SHP77 (cell line): ENCODE measurements around the gene ONECUT1.

Experiments used
- DNase-seq, 2 experiments: peaks; one replicate each; lab custom pipeline; 2025; lab: John Stamatoyannopoulos, UW

The ONECUT1 gene

GRCh38 chr15:52796753-52797520, 6.8 kb upstream of the ONECUT1 start:
- no peak for DNase-seq

DNA sequence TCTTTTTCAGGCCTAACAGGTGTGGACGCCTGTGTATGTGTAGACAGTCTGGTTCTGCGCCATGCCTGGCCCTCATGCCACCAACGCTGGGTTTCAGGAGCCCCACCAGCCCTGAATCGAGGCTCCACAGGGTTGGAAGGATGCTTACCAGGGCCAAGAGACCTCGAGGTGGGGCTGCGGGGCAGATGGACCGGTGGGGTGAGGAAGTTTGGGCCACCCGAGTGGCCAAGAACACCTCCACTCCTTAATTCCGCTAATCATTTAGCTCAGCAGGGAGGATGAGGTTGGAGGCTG, 6.0 kb upstream of the ONECUT1 start:
- DNase-seq: no peak

DNA sequence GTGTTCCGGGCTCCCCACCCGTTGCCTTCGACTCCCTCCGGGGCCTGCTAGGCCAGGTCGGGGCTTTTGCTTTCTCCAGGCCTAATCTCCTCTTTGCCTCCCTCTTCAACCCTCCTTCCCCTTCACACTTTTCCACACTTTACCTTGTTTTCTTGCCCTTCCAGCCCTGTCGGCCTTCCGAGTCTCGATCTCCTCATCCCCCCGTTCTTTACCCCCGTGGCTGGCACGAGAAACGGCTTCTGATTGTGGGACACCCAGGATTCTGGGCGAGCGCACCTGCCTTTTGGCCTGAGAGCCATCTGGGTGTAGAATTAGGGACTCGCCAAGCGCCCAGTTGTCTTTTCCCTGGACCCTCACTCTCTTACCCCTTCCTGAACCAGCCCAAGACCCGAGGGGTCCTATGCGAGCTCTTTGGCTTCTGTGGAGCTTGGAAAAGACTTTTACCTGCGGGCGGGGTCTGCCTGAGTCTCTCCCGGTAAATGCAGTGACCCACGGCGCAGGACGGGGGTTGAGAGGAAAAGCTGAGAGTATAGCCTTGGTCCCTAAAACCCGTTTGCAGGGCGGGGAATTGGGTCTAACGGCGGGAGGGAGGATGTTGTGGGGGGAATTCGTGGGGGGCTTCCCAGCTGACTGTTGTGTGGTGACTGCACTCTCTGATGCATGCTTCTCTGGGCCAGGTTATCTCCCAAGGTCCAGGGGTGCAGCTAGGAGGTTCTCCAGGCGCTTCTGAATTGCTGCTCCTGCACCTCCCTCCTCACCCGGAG, 5.5 kb upstream of the ONECUT1 start:
- no peak for DNase-seq

DNA sequence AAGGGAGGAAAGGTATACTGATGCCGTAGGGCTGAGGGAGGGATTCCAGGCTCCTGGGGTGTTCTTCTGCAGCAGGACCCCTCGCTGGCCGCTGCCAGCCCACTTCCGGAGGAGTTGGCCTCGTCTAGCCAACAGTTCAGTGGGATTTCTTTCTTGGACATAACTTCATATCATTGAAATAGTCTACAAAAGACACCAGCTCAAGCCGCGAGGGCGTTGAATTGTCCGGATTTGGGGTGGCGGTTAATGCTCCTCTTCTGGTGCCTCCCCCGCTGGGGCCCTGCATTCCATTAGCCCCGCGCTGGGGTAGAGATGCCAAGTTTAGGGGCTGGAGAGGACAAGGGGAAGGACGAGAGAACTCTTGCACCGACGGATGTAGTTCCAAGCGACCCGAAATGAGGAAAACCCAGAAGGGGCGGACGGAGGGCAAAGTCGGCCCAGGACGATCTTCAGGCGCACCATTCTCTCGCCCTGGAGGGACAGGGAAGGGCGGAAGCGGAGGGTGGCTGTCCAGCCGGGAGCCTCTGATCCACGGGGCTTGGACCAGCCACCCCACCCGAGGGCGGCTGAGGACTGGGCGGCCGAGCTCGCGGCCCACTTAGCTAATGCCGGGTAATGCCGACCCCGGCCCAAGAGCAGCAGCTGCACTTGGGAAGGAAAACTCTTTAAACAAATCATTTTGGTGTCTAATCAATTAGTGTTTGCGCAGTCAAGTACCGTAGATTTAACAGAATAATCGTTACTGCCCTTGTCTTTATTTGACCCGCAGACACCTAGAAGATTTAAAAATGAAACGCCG, 4.7 kb upstream of the ONECUT1 start:
- DNase-seq: no peak

GRCh38 chr15:52791776-52792175, 1.6 kb upstream of the ONECUT1 start:
- no peak for DNase-seq

GRCh38 chr15:52790941-52791751, 1.0 kb upstream of the ONECUT1 start:
- DNase-seq: no peak

DNA sequence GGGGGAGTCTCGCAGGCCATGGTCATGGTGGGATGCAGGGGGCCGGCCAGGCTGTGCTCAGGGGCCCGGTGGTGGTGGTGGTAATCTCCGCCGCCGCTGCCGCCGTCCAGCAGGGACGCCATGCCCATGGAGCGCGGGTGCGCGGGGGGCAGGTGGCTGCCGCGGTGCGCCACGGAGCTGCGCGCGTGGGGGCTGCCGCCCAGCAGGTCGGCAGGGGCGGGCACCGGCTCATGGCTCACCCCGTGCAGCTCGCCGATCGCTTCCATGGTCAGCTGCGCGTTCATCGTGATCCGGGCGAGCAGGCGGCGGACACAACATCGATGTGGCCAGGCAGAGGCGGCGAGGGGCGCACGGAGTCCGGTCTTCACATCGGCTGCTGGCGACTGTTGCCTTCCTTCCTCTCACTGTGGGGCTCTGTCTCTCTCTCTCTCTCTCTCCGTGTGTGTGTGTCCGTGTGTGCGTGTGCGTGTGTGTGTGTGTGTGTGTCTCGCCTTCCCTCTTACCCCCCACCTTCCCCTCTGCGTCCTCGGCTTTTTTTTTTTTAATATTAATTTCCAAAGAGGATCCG, 451 bp downstream of the ONECUT1 start:
- peak in 1 of 2 experiments; percentile 18 for DNase-seq

- no peak for DNase-seq
These were observed 1.0 kb downstream of the ONECUT1 start for GRCh38 chr15:52789008-52789600.

DNA sequence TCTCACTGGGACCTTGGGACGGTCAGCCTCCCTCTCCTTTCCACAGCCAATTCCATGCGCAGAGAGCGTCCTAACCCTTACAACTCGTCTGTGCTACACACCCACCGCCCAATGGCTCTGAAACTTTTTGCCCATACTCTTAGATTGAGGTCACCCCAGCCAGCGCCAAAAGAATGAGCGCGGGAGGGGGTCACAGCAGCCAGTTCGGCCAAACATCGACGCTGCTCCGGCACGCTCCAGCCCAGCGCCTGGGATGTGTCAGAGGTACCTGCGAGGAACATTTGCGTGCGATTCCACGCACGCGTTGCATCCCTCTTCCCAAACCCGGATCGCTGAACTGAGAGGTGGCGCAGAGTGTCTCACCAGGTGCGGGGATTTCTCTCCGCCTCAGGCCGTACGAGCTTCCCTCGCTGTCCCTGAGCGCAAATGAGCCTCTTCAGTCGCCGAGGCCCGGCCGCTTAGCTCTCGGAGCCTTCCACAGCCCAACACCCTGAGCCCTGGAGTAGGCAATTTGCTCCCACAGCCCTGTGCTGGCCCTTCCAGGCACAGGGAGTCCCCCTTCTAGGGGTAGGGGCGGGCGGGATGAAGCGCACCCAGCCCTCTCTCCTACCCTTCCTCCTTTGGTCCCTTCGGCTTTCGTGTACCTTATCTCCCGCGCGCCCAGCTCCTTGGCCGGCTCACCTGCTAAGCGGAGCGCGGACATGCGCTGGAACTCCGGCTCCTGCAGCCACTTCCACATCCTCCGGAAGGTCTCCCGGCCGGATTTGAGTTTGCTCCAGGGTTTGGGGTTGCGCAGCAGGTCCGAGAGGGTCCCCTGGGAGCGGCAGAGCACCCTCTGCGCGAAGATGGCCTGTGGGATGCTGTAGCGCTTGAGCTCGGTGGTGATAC, 1.8 kb downstream of the ONECUT1 start:
- DNase-seq: no peak

- no peak for DNase-seq
These were observed 2.5 kb downstream of the ONECUT1 start for GRCh38 chr15:52787549-52788098.

GRCh38 chr15:52787123-52787503, 3.0 kb downstream of the ONECUT1 start:
- no peak for DNase-seq

DNA sequence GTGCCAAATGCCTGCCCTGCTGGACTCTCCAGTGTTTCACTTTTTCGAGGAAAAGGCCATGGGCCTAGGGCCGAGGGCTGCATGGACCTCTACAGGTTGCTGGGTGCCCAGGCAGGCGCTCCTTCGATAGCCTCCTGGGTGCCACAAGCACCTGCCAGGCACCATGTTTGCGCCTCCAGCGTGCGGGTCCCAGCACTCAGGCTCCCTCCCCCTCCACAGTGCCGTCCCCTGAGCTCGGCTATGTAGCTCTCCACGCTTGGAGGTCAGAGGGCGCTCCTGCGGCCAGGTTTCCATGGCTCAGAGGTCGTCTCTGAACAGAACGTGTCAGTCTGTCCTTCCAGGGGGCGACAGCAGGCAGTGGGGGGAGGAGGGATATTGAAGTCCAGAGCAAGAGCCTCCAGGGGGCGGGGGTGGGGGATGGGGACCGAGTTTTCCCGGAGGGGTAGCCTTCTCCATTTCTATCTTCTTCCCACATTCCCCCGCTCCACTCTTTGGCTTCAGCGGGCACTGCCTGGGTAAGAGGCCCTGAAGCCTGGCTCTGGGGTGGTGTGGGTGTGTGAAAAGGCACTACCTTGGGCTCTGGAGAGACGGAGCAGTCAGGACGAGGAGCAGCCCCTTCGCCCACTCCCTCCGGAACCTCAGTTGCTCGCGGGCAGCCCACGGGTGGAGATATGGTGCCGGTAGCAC, 3.6 kb downstream of the ONECUT1 start:
- DNase-seq: no peak

DNA sequence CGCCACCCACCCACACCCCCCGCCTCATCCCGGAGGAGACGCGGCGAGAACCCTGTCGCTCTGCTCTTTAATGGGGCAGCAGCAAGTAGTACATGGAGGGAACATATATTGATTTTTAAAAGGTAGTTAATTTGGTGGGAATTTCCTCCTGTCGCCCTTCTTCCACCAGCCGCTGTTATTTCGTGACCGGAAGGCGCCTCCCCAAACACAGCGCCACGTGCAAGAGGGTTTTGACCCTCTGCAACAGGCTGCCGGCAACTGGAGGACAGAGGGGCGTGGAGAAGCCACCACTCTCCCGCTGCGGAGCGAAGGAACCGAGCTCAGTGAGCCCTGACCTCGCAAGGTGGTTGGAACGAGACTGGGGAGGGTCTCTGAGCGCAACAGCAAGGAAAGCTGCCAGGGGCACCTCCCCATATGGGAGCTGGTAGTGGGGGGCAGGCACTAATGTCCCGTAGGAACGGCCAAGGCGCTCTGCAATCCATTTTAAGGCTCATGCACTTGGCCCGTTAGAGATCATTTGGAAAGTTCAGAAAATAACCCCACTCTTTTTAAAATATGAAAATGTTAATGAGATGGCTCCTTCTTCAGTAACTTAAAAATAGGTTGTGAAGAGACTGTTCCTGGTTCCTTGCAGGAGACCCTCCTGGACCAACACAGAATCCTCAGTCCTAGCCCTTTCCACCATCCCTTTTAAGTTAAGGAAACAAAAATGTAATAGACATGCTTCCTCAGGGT, 4.3 kb downstream of the ONECUT1 start:
- DNase-seq: no peak

DNA sequence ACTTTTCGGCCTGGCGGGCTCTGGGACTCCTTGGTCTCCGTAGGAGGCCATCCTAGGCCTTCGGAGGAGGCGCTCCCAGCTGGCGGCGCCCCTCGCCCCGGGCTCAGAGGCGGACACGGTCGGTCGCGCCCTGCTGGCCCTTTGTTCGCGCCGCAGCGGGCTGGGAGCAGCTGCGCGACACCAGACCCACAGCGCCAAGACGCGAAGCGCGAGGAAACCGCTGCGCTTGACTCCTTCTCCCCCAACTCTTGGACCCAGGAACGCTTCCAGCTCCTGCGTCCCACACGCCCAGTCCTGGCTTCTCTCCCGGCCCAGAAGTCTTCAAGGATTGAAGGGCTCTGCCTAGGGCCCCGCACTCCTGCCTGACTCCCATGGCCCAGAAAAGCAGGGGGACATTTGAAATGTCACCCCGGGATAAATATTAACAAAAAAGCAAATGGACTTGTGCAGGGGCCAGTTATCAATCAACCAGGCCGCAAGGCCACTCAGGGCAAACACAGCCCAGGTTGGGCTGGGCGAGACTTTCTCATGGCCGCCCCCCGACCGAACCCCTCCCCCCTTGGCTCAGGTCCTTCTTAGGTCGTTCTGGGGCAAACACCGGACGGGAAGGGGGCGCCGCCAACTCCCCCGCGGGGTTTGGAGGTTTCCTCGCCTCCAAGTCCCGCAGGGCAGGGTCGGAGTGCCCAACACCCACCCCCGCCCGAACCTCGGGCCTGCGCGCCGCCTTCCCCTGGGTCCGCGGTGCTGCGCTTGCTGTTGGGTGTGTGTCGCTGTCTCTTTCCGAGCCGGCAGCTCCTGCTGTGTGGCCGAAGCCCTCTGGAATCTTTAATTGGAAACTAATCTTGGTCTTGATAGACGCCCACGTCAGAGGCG, 5.1 kb downstream of the ONECUT1 start:
- no peak for DNase-seq

DNA sequence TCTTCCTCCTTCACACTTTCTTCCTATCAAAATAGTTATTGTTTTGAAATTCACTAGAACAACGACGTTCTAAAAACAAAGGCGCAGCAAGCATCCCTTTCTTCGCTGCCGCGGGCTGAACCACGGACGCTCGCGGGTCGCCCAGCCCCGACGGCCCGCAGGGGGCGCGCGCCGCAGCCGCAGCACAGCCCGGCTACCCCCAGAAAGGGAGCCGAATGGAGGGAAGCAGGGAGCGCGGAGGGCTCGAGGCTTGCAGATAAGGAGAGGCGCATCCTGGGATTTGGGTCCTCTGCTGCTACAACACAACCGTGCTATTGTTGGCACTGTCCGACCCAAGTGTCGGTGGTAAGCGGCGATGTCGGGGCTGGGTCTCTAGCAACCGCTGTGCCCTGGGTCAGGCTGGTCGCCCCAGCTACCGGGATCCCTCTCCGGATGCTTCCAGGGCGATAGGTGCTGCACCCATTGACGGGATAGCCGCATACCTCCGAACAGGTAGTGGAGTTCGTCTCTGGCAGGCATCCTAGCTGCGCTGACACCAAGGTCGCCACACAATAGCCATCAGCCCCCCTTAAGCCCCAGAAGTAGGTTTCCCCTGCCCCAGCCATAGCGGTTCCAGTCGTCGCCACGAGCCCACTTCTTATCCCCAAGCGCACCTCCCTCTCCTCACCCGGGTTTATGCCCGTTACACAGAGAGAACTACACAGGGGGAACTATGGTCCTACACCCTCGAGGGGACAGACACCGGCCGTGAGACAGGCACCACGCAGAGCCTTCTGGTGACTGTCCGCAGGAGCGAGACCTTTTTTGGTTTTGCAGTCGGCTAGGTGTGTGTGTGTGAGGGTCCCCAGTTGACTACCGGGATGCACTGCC, 6.0 kb downstream of the ONECUT1 start:
- no peak for DNase-seq

- DNase-seq: no peak
These were observed 6.8 kb downstream of the ONECUT1 start for GRCh38 chr15:52783191-52783829.
